AG04450 (cell line): Measurements from ENCODE around the gene NTM. TPM values are rescaled to one million over a fixed set of nuclear protein-coding genes. Genes with fewer than 3 reads are reported as not detected.

Source experiments
- CTCF ChIA-PET: fragments of 300-600, 350-600 bp; formaldehyde crosslinking; extraction: SDS; loops from one replicate; lab custom pipeline; 2022; ENCODE audit warnings: antibody characterized with exemption, inconsistent platforms; lab: Charles Lee
- POLR2A ChIA-PET: fragments of 350-600 bp; formaldehyde crosslinking; extraction: SDS; loops from one replicate; lab custom pipeline; 2021; ENCODE audit warnings: antibody characterized with exemption, inconsistent platforms; lab: Yijun Ruan, JAX
- DNase-seq: peaks from one replicate; pipeline ENCODE4 v3.0.0-alpha.2; 2011; ENCODE audit warnings: low read depth, low spot score
- H3K27ac ChIP-seq: one replicate; pipeline ENCODE4 v1.5.1; 2012; ENCODE audit warnings: low read depth, low read length, control low read depth
- H3K27me3 ChIP-seq: one replicate; pipeline ENCODE4 v1.6.0; 2012; ENCODE audit warnings: low read length; ENCODE audit not compliant: control insufficient read depth, insufficient read depth
- H3K4me3 ChIP-seq: 2 replicates; pipeline ENCODE4 v1.5.1; 2011; ENCODE audit warnings: mild to moderate bottlenecking, low read depth, low read length, control low read depth
- H3K9me3 ChIP-seq: 2 replicates; pipeline ENCODE4 v1.5.1; 2012; ENCODE audit warnings: low read length; ENCODE audit not compliant: control insufficient read depth, insufficient read depth
- CTCF ChIP-seq: IDR thresholded peaks from 2 replicates; pipeline ENCODE4 v1.5.1; 2011; ENCODE audit warnings: low read depth, low read length, control low read depth, inconsistent platforms
- polyA plus RNA-seq: library from polyadenylated mRNA; depleted of rRNA; stranded (reverse); fragments of >200 nt; gene quantifications from 2 replicates; pipeline ENCODE4 v1.2.3, GENCODE V29; 2011

The NTM gene
- polyA plus RNA-seq, 1 experiment: 26.9 TPM

- CTCF ChIA-PET: no interaction called here
- TF ChIP-seq CTCF: no peak
- H3K27me3 ChIP-seq: peaks cover 27% of the 10 kb centered on the region
- no peak overlapping the region for H3K27ac ChIP-seq
- H3K4me3 ChIP-seq: no peak overlapping the region
- POLR2A ChIA-PET: no interaction called here
- no peak for DNase-seq
- no peaks in the 10 kb centered on the region for H3K9me3 ChIP-seq
Measured at GRCh38 chr11:131807876-131808275, 437.5 kb downstream of the NTM start.

- Histone ChIP-seq H3K27ac (no peak overlapping the region), H3K4me3 (no peak overlapping the region), H3K9me3 (no peaks in the 10 kb centered on the region), H3K27me3 (peaks cover 27% of the 10 kb centered on the region)
- ChIA-PET CTCF (no interaction called here), POLR2A (no interaction called here)
- TF ChIP-seq CTCF: no peak
- no peak for DNase-seq
Measured at GRCh38 chr11:131808470-131808869, 438.1 kb downstream of the NTM start.

- ChIA-PET POLR2A (no interaction called here), CTCF (no interaction called here)
- no peak overlapping the region for H3K27ac ChIP-seq
- H3K27me3 ChIP-seq: peaks cover 22% of the 10 kb centered on the region
- no peak for TF ChIP-seq CTCF
- DNase-seq: no peak
- H3K4me3 ChIP-seq: no peak overlapping the region
- H3K9me3 ChIP-seq: no peaks in the 10 kb centered on the region
Measured at GRCh38 chr11:131809203-131809918, 438.9 kb downstream of the NTM start.

- ChIA-PET CTCF (interaction anchor here (0.8 kb wide), 1 partner anchor 317 kb away, joined by 4 read pairs; no protein-coding TSS in a partner anchor), POLR2A (no interaction called here)
- DNase-seq: no peak
- H3K27ac ChIP-seq: no peak overlapping the region
- H3K9me3 ChIP-seq: no peaks in the 10 kb centered on the region
- H3K27me3 ChIP-seq: peaks cover 20% of the 10 kb centered on the region
- no peak overlapping the region for H3K4me3 ChIP-seq
- no peak for TF ChIP-seq CTCF
Measured at GRCh38 chr11:131810541-131810940, 440.1 kb downstream of the NTM start.

- TF ChIP-seq CTCF: no peak
- POLR2A ChIA-PET: no interaction called here
- Histone ChIP-seq H3K27ac (no peak overlapping the region), H3K4me3 (no peak overlapping the region), H3K27me3 (peaks cover 20% of the 10 kb centered on the region), H3K9me3 (no peaks in the 10 kb centered on the region)
- DNase-seq: no peak
- CTCF ChIA-PET: no interaction called here
Measured at GRCh38 chr11:131811383-131811782, 441.0 kb downstream of the NTM start.
